Urothelium cell line (cell line): ENCODE data around the gene DNAJB14.

Experiments
- DNase-seq: peaks from one replicate; pipeline ENCODE4 v3.0.0; 2011; ENCODE audit warnings: low spot score, mixed read lengths
- FAIRE-seq: peaks from 2 replicates; lab custom pipeline; 2011; peaks lifted over from hg19 to GRCh38; lab: Jason Lieb, UNC

DNAJB14 gene

GRCh38 chr4:99875071-99875470 is 71.3 kb downstream of the DNAJB14 start:
- FAIRE-seq: no peak
- no peak for DNase-seq

- no peak for FAIRE-seq
- DNase-seq: no peak
Measured at GRCh38 chr4:99872570-99872969, 73.8 kb downstream of the DNAJB14 start.

GRCh38 chr4:99868126-99868596 is 78.3 kb downstream of the DNAJB14 start:
- DNase-seq: no peak
- no peak for FAIRE-seq

- no peak for FAIRE-seq
Measured at GRCh38 chr4:99863804-99864203, 82.6 kb downstream of the DNAJB14 start.

GRCh38 chr4:99861120-99861905 is 85.1 kb downstream of the DNAJB14 start:
- DNase-seq: no peak

More at GRCh38 chr4:99863804-99864203, 82.6 kb downstream of the DNAJB14 start:
- no peak for DNase-seq

GRCh38 chr4:99860521-99860920 is 85.9 kb downstream of the DNAJB14 start:
- FAIRE-seq (no peak), DNase-seq (no peak)

More at GRCh38 chr4:99861120-99861905, 85.1 kb downstream of the DNAJB14 start:
- FAIRE-seq: no peak

GRCh38 chr4:99859618-99860017 is 86.8 kb downstream of the DNAJB14 start:
- FAIRE-seq: peak; percentile 50
- DNase-seq: no peak

- DNase-seq: no peak
- no peak for FAIRE-seq
Measured at GRCh38 chr4:99857307-99857706, 89.1 kb downstream of the DNAJB14 start.

- peak; percentile 14 for DNase-seq
- no peak for FAIRE-seq
Measured at GRCh38 chr4:99856166-99856565, 90.3 kb downstream of the DNAJB14 start.

- no peak for FAIRE-seq
- DNase-seq: no peak
Measured at GRCh38 chr4:99855678-99856077, 90.7 kb downstream of the DNAJB14 start.

GRCh38 chr4:99853999-99854398 is 92.4 kb downstream of the DNAJB14 start:
- no peak for FAIRE-seq
- no peak for DNase-seq

- no peak for DNase-seq
- FAIRE-seq: no peak
Measured at GRCh38 chr4:99853190-99853589, 93.2 kb downstream of the DNAJB14 start.

- DNase-seq (no peak), FAIRE-seq (no peak)
Measured at GRCh38 chr4:99852199-99852749, 94.1 kb downstream of the DNAJB14 start.

GRCh38 chr4:99848591-99849001 is 97.8 kb downstream of the DNAJB14 start:
- DNase-seq: no peak
- FAIRE-seq: no peak

- DNase-seq: no peak
- FAIRE-seq: no peak
Measured at GRCh38 chr4:99847362-99847976, 98.9 kb downstream of the DNAJB14 start.

- FAIRE-seq: no peak
Measured at GRCh38 chr4:99846891-99847290, 99.5 kb downstream of the DNAJB14 start.

More at GRCh38 chr4:99846891-99847290, 99.5 kb downstream of the DNAJB14 start:
- DNase-seq: no peak
